Activated naive CD8-positive, alpha-beta T cell treated with anti-CD3 and anti-CD28 coated beads, Interleukin-2, amount 50 U/mL, for 24 hours (primary cell): Measurements from ENCODE around the gene PPP1R37.

Experiments
- ATAC-seq: fragments of 150-1000 bp; cut with Tn5 transposase; one replicate; pipeline ENCODE4 v1.10.0; 2021
- DNase-seq: peaks from one replicate; pipeline ENCODE4 v3.0.0; 2021
- H3K27ac Mint-ChIP-seq: one replicate; pipeline ENCODE4 v1.8.0; 2021; ENCODE audit warnings: mild to moderate bottlenecking, mixed read lengths
- H3K27me3 Mint-ChIP-seq: one replicate; pipeline ENCODE4 v1.8.0; 2021; ENCODE audit warnings: mixed read lengths
- H3K36me3 Mint-ChIP-seq: one replicate; pipeline ENCODE4 v1.8.0; 2021; ENCODE audit warnings: low read depth, mixed read lengths
- H3K4me1 Mint-ChIP-seq: one replicate; pipeline ENCODE4 v1.8.0; 2021; ENCODE audit warnings: mixed read lengths
- H3K4me3 Mint-ChIP-seq: one replicate; pipeline ENCODE4 v1.8.0; 2021; ENCODE audit warnings: mild to moderate bottlenecking, moderate library complexity, mixed read lengths
- H3K9me3 Mint-ChIP-seq: one replicate; pipeline ENCODE4 v1.8.0; 2021; ENCODE audit warnings: mixed read lengths

PPP1R37 gene

GRCh38 chr19:45063851-45064801 is 28.9 kb upstream of the PPP1R37 start:
- H3K27ac Mint-ChIP-seq: no peak overlapping the region
- H3K36me3 Mint-ChIP-seq: peaks cover 16% of the 10 kb centered on the region
- no peaks in the 10 kb centered on the region for H3K27me3 Mint-ChIP-seq
- no peaks in the 10 kb centered on the region for H3K4me1 Mint-ChIP-seq
- ATAC-seq: no peak
- no peaks in the 10 kb centered on the region for H3K9me3 Mint-ChIP-seq
- DNase-seq: no peak
- H3K4me3 Mint-ChIP-seq: no peak overlapping the region

GRCh38 chr19:45066921-45067661 is 25.9 kb upstream of the PPP1R37 start:
- DNase-seq: no peak

GRCh38 chr19:45068041-45068440 is 24.9 kb upstream of the PPP1R37 start:
- DNase-seq (no peak), ATAC-seq (no peak)
- Mint-ChIP-seq H3K27me3 (no peaks in the 10 kb centered on the region), H3K4me1 (peaks cover 1% of the 10 kb centered on the region), H3K36me3 (peaks cover 8% of the 10 kb centered on the region), H3K4me3 (no peak overlapping the region), H3K27ac (no peak overlapping the region), H3K9me3 (no peaks in the 10 kb centered on the region)

More at GRCh38 chr19:45066921-45067661, 25.9 kb upstream of the PPP1R37 start:
- Mint-ChIP-seq H3K4me3 (no peak overlapping the region), H3K27me3 (no peaks in the 10 kb centered on the region), H3K36me3 (peaks cover 11% of the 10 kb centered on the region), H3K4me1 (no peaks in the 10 kb centered on the region), H3K27ac (no peak overlapping the region), H3K9me3 (no peaks in the 10 kb centered on the region)
- no peak for ATAC-seq

- no peak for DNase-seq
- no peak overlapping the region for H3K27ac Mint-ChIP-seq
Observed at GRCh38 chr19:45069056-45069455, 23.9 kb upstream of the PPP1R37 start.

GRCh38 chr19:45070214-45070613 is 22.8 kb upstream of the PPP1R37 start:
- no peak overlapping the region for H3K4me3 Mint-ChIP-seq
- H3K9me3 Mint-ChIP-seq: no peaks in the 10 kb centered on the region
- DNase-seq (no peak), ATAC-seq (no peak)
- H3K27me3 Mint-ChIP-seq: no peaks in the 10 kb centered on the region
- peaks cover 9% of the 10 kb centered on the region for H3K4me1 Mint-ChIP-seq
- peaks cover 8% of the 10 kb centered on the region for H3K36me3 Mint-ChIP-seq
- no peak overlapping the region for H3K27ac Mint-ChIP-seq

More at GRCh38 chr19:45069056-45069455, 23.9 kb upstream of the PPP1R37 start:
- Mint-ChIP-seq H3K9me3 (no peaks in the 10 kb centered on the region), H3K27me3 (no peaks in the 10 kb centered on the region), H3K4me1 (peaks cover 2% of the 10 kb centered on the region), H3K4me3 (no peak overlapping the region), H3K36me3 (peaks cover 8% of the 10 kb centered on the region)
- ATAC-seq: no peak

GRCh38 chr19:45070861-45071544 is 22.0 kb upstream of the PPP1R37 start:
- ATAC-seq (no peak), DNase-seq (no peak)
- Mint-ChIP-seq H3K27ac (no peak overlapping the region), H3K36me3 (peaks cover 7% of the 10 kb centered on the region), H3K27me3 (no peaks in the 10 kb centered on the region), H3K9me3 (no peaks in the 10 kb centered on the region), H3K4me3 (no peak overlapping the region), H3K4me1 (peaks cover 9% of the 10 kb centered on the region)

- ATAC-seq: no peak
- H3K27ac Mint-ChIP-seq: no peak overlapping the region
- peaks cover 7% of the 10 kb centered on the region for H3K36me3 Mint-ChIP-seq
Observed at GRCh38 chr19:45071545-45071938, 21.4 kb upstream of the PPP1R37 start.

GRCh38 chr19:45071969-45072790 is 20.8 kb upstream of the PPP1R37 start:
- DNase-seq (no peak), ATAC-seq (no peak)
- Mint-ChIP-seq H3K9me3 (no peaks in the 10 kb centered on the region), H3K36me3 (peaks cover 7% of the 10 kb centered on the region), H3K27me3 (no peaks in the 10 kb centered on the region), H3K4me1 (peaks cover 17% of the 10 kb centered on the region), H3K4me3 (no peak overlapping the region), H3K27ac (no peak overlapping the region)

More at GRCh38 chr19:45071545-45071938, 21.4 kb upstream of the PPP1R37 start:
- H3K4me1 Mint-ChIP-seq: peaks cover 10% of the 10 kb centered on the region
- DNase-seq: no peak
- H3K9me3 Mint-ChIP-seq: no peaks in the 10 kb centered on the region
- H3K27me3 Mint-ChIP-seq: no peaks in the 10 kb centered on the region
- H3K4me3 Mint-ChIP-seq: no peak overlapping the region

- H3K9me3 Mint-ChIP-seq: no peaks in the 10 kb centered on the region
- peak overlapping the region; percentile 63 for H3K27ac Mint-ChIP-seq
- H3K4me1 Mint-ChIP-seq: peaks cover 33% of the 10 kb centered on the region
- peaks cover 6% of the 10 kb centered on the region for H3K36me3 Mint-ChIP-seq
- peak overlapping the region; percentile 81 for H3K4me3 Mint-ChIP-seq
- no peaks in the 10 kb centered on the region for H3K27me3 Mint-ChIP-seq
- no peak for ATAC-seq
- DNase-seq: no peak
Observed at GRCh38 chr19:45074744-45075300, 18.2 kb upstream of the PPP1R37 start.

- ATAC-seq (peak; percentile 31), DNase-seq (peak; percentile 57)
- Mint-ChIP-seq H3K9me3 (no peaks in the 10 kb centered on the region), H3K27ac (peak overlapping the region; percentile 63), H3K4me3 (peak overlapping the region; percentile 81), H3K27me3 (no peaks in the 10 kb centered on the region), H3K4me1 (peaks cover 39% of the 10 kb centered on the region), H3K36me3 (peaks cover 6% of the 10 kb centered on the region)
Observed at GRCh38 chr19:45075301-45076028, 17.5 kb upstream of the PPP1R37 start.

- Mint-ChIP-seq H3K4me1 (peaks cover 44% of the 10 kb centered on the region), H3K4me3 (peak within 1 kb of the TSS; percentile 81)
- peak; percentile 86 for DNase-seq
Observed at GRCh38 chr19:45076029-45076850, 16.7 kb upstream of the PPP1R37 start, which contains the start of gene ZNF296. ZNF296 (minus strand) TSS chr19:45076478; CDS start chr19:45076373, 105 bp downstream.

More at GRCh38 chr19:45076029-45076850, 16.7 kb upstream of the PPP1R37 start, which contains the start of gene ZNF296:
- H3K9me3 Mint-ChIP-seq: no peaks in the 10 kb centered on the region
- ATAC-seq: peak; percentile 79
- H3K36me3 Mint-ChIP-seq: peaks cover 9% of the 10 kb centered on the region
- H3K27me3 Mint-ChIP-seq: no peaks in the 10 kb centered on the region
- peak within 1 kb of the TSS; percentile 48 for H3K27ac Mint-ChIP-seq
